AG20443 (cell line): ENCODE data around the gene SLC12A9.
"Not testable (repeated sequence)": the region's sequence is repeated elsewhere in the genome, so short reads cannot be mapped to it uniquely, and the experiment has no call there.

ENCODE experiments used
- DNase-seq: peaks from one replicate; pipeline ENCODE4 v3.0.0; 2012; ENCODE audit warnings: low spot score, mixed read lengths

The SLC12A9 gene

DNA sequence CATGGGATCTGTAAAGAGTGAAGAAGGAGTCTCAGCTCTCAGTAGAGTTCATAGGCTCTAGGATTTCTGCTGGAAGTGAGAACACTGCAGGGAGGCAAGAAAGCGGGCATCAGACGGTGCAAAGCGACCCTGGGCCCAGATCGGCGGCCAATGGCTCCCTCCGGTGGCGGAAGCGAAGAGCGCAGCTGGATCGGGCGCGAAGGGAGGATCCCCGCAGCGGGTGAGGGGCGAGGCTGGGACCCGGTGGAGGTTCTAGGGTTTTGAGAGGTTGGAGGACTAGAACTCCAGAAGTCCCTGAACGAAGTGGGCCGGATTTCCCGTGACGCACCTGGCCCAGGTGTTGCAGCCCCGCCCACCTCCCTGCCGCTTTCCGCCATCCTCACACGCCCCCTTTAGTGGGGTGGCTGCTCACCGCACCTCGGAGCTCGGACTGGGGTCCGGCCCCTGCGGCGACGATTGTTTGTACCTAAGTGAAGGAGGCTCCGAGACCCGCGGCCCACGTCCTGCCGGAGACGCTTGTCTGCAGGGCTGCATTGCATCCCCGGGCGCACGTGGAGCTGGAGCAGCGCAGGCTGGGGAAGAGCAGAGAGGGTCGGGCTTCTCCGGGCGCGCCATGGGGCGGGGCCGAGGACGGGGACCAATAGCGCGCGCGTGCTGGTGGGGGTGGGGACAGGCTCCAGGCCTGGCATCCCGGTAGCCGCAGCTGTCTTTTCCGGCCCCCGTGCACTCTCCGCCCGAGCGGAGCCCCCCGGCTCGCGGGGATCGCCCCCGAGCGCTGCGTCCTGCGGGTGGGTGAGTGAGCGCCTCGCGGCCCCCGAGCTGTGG, at the start of gene SLC12A9:
SLC12A9 (plus strand) TSS at position 666 of the 825 bp plus-strand sequence. CDS start 1,485 bp downstream, outside the sequence.
- DNase-seq: peak; percentile 99

- DNase-seq: peak; percentile 5
Measured at GRCh38 chr7:100802951-100803350, 49.6 kb upstream of the SLC12A9 start.

GRCh38 chr7:100803398-100804161, 48.9 kb upstream of the SLC12A9 start:
- peak; percentile 96 for DNase-seq

- peak; percentile 3 for DNase-seq
Measured at GRCh38 chr7:100804681-100805431, 47.7 kb upstream of the SLC12A9 start.

DNA sequence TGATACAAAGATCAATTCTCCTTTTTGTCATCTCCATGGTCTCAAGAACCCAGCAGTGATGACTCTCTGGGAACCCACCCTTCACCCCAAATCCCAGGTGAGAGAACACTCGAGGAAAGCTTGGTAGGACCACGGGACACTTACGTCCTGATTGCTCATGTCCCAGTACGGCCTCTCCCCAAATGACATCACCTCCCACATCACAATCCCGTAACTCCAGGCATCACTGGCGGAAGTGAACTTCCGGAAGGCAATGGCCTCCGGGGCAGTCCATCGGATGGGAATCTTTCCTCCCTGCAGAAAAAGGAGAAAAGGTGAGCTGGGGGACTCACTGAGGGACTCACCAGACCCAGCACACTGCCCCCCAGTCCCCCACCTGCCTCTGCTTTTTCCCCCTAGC, 46.2 kb upstream of the SLC12A9 start:
- DNase-seq: peak; percentile 3

- not testable (repeated sequence) for DNase-seq
Measured at GRCh38 chr7:100806883-100807282, 45.6 kb upstream of the SLC12A9 start.

- DNase-seq: no peak
Measured at GRCh38 chr7:100808354-100808875, 44.1 kb upstream of the SLC12A9 start.

- no peak for DNase-seq
Measured at GRCh38 chr7:100811480-100811879, 41.0 kb upstream of the SLC12A9 start.

DNA sequence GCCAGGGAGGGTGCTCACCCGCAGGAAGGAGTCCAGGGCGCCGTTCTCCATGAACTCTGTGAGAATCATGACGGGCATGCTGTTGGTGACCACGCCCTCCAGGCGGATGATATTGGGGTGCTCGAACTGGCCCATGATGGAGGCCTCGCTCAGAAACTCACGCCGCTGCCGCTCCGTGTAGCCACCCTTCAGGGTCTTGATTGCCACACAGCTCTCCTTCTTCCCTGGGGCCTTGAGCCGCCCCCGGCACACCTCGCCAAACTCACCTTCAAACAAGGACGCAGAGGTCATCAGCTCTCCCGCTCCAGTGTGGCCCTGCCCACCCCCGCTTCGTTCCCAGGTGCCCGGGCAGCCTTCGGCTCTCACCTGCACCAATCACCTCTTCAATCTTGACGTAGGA, 39.8 kb upstream of the SLC12A9 start:
- peak; percentile 2 for DNase-seq

DNA sequence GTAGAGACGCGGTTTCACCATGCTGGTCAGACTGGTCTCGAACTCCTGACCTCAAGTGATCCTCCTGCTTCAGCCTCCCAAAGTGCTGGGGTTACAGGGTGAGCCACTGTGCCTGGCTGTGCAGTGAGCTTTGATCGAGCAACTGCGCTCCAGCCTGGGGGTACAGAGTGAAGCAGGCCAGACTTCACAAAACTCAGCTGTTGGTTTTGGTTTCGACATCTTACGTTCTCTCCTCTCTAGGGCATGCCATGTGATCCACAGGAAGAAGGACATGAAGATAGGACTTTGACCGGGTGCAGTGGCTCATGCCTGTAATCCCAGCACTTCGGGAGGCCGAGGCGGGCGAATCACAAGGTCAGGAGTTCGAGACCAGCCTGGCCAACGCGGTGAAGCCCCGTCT, 36.0 kb upstream of the SLC12A9 start:
- not testable (repeated sequence) for DNase-seq

DNA sequence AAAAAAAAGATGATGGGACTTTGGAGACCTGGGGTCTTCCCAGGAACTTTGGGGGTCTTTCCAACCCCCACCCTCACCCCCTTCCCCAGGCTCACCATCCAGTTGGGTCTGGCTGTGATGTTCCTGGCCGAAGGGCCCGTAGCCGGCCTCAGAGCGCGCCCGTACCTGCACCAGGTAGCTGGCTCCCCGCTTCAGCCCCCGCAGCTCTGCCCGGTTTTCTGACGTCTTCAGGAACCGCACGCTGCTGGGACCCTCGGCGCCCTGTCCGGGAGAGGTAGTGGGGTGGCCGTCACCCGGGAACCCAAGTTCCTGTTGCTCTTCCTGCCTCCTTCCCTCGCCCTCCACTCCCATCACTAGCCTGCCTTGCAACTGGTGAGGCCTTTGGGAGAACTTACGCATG, 35.4 kb upstream of the SLC12A9 start:
- DNase-seq: peak; percentile 8

GRCh38 chr7:100818366-100818765, 34.1 kb upstream of the SLC12A9 start:
- peak; percentile 5 for DNase-seq

DNA sequence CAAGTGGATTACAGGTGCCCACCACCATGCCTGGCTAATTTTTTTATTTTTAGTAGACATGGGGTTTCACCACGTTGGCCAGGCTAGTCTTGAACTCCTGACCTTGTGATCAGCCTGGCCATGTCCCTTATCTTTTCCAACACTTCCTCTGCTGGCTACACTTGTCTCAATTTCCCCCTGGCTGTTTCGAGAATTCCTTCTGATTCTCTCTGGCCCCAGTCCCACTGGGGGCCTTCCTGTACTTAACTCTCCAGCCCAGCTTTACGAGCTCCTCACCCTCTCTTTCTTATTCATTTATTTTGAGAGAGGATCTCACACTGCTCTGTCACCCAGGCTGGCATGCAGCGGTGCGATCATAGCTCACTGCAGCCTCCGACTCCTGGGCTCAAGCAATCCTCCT, 33.7 kb upstream of the SLC12A9 start:
- no peak for DNase-seq

- DNase-seq: peak; percentile 5
Measured at GRCh38 chr7:100819586-100819985, 32.9 kb upstream of the SLC12A9 start.

DNA sequence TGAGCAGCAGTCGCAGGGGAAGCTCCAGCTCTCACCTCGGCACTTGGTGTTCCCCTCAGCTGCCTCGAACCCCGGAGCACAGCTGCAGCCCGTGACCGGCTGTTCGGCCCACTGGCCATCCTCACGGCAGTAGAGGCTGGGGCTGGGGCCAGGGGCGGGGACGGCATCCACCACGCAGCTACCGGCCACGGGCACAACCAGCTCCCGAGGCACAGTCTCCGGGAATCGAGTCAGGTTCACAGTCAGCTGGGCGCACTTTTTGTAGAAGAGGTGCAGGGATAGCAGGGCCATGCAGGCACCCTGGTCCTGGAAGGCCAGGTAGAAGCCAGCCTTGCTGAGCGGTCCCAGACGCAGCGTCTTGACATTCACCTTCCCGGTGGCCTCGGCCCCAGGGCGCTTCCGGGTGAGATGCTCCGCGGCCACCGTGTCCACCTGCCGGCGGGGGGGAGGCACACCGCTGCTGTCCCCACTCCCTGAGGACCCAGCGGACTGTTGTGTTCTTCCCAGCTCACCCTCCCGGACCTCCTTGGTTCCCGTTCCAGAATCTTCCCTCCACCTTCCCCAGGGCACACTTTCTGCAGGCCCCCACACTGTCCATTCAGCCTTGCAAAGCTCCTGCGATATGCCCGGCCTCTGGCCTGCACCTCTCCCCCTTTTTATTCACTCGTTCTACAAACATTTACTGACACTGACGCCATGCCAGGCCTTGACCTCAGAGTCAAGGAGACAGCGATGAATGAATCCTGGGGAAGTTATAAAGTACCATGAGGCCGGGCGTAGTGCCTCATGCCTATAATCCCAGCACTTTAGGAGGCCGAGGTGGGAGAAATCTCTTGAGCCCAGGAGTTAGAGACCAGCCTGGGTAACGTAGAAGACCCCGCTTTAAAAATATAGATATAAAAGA, 30.0 kb upstream of the SLC12A9 start:
- no peak for DNase-seq

- DNase-seq: peak; percentile 1
Measured at GRCh38 chr7:100823140-100823525, 29.4 kb upstream of the SLC12A9 start.

DNA sequence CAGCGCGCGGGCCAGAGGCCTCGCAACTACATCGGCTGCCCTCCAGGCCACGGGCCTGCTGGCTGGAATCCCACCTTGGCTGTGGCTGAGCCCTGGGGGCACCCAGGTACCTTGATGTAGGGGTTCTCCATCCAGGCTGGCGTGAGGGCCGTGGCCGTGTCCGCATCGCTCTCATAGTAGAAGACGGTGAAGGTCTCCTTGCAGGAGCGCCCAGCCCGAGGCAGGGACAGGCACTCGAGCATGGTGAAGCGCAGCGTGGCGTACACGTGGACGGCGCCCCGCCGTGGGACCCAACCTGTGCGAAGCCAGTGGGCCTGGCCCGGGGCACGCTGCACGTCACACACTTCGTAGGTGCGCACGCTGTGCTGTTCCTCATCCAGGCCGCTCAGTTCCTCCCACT, 29.0 kb upstream of the SLC12A9 start:
- peak; percentile 3 for DNase-seq

DNA sequence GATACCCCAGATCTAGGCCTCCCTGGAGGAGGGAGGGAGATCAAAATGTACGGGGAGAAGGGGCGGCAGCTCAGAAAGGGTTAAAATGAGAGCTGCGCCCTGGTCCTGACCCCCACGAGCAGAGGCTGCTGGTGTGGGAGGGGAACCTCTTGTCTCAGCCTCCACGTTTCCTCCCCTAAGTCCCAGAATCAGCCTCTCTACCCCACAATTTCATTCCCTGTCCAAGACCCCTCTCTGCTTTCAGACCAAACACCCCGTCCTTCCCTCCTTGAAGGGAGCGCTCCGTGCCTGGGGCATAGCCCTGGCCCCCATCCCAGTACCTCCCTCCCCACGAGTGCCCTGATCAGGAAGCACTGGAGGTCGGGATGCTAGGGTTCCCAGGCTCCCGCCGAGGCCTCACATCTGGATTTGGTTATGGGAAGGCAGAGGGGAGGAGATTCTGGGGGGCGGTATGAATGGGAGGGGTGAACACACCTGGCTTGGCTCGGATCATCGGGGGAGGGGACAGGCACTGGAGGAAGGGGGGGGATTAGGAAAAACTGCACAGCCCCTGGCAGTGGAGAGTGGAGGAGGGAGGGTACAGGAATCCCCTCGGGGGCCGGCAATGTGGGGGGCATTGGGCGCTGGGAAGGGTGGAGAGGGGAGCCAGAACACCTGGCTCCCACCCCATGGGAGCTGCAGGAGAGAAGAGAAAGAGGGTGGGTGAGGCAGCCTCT, 27.9 kb upstream of the SLC12A9 start:
- DNase-seq: peak; percentile 35

- peak; percentile 47 for DNase-seq
Measured at GRCh38 chr7:100825215-100825671, 27.3 kb upstream of the SLC12A9 start.
